Fibroblast of skin of right biceps (primary cell): ENCODE measurements around the gene NOVA2.
A peak's percentile ranks its signal among the peaks of the same experiment; 100 is the strongest.

Source experiments
- DNase-seq: peaks from one replicate; pipeline ENCODE4 v3.0.0-alpha.2; 2013

The NOVA2 gene

DNA sequence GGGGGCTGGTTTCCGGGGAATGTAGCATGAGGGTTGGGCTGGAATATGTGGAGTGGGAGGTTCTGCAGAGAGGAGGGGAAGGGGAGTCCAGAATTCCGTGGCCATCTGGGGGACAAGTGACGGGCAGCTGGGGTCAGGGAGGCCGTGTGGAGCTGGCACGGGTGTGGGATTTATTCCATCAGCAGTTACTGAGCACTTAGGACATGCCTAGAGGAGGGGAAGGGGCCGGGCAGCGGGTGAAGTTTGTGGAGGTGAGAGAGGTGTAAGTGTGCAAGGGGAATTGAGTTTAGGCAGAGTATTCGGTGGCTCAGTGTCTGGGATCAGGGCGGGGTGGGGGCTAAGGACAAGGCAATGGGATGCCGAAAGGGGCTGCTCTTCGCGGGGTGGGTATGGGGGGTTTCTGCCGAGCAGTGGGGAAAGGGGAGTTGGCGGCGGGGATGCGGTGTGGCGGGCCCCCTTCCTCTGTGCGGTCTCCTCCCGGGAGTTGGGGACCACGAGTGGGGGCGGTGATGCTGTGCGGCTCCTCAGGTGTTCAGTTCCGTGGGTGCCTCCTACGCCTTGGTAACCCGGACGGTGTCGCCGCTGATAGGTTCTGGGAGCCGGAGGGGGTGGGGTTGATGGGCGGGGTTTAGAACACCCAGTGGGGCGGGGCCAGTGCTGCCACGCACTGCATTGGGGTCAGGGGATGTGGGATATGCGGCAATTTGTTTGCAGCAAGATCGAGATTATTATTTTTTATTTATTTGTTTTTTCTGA, 27.0 kb upstream of the NOVA2 start:
- no peak for DNase-seq

DNA sequence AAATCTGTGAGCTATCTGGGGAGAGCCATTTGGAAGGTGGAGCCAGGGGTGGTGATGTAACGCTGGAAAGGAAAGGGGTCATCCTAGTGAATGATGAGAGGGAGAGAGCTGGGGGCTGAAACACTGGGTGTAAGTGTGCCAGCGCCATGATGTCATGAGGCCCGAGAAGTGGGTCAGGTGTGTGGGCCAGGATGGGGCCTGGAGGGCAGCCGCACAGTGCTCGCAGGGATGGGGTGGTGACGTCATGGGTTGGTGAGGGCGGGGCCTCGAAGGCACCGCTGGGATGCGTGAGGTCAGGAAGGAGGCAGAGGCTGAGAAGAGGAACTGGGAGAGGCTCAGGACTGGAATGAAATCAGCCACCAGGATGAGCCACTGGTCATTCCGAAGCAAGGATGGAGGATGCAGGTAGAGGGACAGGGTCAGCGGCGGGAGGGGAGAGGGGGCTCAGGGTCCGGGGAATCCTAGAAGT, 26.0 kb upstream of the NOVA2 start:
- peak; percentile 46 for DNase-seq

DNA sequence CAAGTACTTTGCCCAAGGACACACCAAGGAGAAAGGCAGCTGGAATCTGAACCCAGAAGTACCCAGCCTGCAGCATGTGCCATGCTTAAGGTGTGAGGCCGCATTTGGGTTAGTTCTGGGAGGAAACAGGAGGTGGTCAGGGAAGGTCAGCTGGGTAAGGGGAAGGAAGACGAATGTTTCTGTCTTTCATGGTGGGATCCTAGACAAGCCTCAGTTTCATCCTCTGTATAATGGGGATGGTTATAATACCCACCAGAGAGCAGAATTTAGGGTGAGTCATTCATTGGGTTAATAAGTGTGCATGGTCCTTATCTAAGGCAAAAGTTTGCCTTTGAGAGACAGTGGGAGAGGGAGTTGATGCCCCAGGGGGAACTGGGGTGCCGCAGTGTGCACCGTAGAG, 25.2 kb upstream of the NOVA2 start:
- no peak for DNase-seq

DNA sequence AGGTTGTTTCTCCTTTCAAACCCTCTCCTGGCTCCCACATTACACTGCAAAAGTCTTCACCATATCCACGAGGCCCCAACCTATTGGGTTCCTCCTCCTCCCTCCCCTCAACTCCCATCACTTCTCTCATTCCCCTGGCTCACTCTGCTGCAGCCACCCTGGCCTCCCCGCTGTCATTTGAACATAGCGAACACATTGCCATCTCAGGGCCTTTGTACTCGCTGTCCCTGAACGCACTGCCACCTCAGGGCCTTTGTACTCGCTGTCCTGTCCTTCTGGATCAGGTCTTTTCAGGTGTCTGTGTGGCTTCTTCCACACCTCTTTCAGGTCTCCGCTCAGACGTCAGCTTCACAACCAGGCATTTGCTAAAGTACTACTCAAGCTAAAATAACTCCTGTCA, 23.3 kb upstream of the NOVA2 start:
- DNase-seq: no peak

DNA sequence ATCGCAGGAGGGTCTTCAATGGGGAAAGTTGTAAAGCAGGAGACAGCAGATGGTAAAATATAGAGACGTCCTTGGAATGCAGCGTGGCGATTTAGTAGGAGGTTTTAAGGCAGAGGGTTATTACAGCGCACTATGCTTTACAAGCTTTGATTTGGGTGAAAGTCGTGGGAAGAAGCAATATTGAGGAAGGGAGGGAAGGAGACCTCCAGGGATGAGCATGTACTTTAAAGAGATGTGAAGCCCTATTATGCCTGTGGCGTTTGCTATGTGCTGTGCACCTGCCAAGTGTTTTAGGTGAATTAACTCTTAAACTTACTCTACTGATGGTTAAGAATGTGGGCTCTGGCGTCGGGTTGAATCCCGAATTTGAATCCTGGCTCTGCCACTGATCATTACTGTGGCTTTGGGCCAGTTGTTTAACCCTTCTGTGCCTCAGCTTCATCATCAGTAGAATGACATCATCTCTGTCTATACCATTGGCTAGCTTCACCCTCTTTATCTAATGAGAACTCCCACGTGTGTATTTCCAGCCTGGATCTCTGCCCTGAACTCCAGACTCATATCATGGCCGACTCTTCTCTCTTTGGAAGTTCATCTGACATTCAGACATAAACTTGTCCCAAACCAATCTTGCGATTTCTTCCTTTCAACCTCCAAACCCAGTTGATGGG, 22.2 kb upstream of the NOVA2 start:
- peak; percentile 22 for DNase-seq

DNA sequence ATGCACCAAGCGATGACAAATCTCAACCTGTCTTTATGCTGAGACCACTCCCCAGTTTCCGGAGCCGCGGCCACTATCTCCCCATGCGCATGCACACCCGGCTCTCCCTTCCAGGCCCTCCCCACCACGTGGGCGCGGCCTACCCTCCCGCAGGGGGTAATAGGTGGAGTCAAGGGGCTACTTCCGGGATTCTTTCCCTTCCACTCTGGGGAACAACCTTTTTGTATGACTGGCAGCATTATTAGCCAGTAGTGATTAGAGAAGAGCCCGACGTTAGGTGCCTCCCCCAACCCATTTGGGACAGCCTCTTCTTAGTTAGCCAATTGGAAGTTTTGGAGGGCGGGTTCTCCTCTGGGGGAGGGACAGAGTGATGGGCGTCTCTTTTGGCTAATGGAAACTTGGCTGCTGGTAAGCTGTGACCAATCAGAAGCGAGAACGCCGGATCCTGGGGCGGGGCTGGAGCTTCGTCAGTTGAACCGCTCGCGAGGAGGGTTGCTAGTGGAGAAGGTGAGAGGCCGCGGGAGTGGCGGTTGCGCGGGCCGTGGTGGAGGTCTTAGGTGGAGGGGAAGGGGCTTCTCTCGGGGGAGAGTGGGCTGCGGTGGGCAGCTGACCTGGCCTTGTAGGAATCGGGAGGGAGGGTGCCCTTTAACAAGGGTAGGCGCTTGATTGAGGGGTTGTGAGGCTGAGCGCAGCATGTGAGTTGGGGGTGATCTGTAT, 21.5 kb upstream of the NOVA2 start, which contains the start of gene CCDC61:
TSS of gene CCDC61 (plus strand) at position 470 of the 717 bp plus-strand sequence. CDS start 7,552 bp downstream, outside the sequence.
- peak; percentile 100 for DNase-seq

DNA sequence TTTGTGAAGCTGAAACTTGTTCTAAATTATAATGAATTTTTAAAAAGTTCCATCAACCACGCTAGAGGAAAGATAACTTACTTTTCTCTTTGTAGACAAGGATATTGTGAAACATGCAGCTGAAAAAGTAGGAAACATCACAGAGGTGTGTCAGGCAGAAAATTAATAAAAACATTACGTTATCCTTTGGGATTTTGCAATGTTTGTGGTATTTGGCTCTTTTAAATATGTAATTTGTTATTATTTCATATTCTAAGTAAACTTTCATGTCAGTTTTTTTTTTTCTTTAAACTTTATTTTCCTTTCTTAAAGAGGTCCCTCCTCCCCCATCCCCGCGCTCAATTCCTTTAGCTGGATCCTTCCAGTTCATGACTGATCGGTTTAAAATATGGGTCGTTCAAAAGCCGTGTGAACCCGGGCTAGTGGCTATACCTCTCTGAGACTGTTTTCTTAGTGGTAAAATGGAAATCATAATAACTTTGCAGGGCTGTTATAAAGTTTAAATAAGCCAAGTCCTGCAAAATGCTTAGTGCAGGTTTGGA, 20.9 kb upstream of the NOVA2 start:
- no peak for DNase-seq

DNA sequence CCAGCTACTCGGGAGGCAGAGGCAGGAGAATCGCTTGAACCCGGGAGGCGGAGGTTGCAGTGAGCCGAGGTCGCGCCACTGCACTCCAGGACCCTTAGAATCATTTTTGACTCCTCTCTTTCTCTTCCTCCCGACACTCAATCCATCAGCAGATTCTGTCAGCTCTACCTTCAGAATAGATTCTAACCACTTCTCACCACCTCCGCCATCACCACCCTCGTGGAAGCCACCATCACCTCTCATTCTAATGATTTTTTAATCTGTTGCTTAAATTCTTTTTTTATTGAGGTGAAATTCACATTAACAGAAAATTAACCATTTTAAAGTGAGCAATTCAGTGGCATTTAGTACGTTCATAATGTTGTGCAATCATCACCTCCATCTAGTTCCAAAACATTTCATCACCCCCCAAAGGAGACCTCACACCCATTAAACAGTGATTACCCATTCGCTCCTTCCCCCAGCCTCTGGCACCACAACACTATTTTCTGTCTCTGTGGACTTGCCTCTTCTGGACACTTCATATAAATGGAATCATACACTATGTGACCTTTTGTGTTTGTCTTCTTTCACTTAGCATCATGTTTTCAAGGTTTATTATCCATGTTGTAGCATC, 16.6 kb upstream of the NOVA2 start:
- no peak for DNase-seq

DNA sequence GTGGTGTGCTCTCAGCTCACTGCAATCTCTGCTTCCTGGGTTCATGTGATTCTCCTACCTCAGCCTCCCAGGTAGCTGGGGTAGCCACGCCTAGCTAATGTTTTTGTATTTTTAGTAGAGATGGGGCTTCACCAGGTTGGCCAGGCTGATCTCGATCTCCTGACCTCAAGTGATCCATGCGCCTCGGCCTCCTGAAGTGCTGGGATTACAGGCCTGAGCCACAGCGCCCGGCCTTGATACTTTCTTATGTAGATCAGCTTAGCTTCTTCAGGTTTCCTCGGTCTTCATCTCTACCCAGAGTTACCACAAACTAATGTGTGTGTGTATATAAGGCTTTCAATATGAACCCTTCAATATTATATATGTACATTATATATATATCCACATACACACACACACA, 11.7 kb upstream of the NOVA2 start:
- no peak for DNase-seq

DNA sequence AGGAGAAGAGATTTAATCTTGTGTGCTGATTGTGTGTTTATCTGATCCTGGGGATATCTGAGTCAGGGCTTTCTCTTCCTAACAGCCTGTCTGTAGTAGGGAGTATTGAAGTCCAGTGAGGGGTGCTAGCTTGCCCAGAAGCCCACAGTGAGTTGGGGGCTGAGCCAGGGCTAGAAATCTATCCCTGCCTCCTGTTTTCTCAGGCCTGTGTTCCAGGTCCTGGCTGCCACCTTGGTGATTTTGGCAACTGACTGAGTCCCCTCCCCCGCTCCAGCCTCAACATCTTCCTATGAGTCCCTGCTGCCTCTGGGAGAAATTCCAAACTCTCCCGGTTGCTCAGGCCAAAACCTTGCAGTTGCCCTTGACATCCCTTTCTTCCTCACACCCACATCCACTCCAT, 7.7 kb upstream of the NOVA2 start:
- peak; percentile 13 for DNase-seq

DNA sequence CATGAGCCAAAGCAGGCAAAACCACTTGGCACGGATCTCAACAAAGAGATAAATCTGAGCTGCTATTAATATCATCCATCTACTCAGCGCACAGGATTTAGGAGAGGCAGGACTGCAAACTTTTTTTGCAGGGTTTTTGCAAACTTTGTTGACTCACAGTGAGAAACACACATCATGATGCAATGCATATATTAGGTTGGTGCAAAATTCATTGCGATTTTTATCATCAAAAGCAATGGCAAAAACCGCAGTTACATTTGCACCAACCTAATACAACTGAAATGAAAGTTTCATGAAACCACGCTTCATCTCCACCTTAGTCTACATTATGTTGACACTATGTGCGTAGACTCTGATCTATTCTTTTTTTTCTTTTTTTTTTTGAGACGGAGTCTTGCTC, 4.5 kb upstream of the NOVA2 start:
- no peak for DNase-seq

DNA sequence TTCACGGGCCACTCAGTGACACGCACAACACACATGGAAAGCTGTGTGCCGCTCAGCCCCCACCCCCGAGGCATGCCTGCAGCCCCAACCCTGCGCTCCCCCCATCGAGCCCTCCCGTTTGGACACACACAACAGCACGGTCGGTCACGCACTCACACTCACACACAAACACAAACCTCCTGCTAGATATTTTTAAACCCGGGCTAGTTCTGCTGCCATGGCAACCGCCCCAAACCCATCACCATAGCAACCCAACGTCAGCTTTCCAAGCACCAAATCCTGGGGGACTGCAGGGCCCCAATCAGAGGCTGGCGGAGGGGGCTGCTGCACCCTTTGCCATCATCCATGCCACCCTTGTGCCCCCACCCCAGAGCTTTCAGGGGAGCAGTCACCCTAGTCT, 2.5 kb upstream of the NOVA2 start:
- peak; percentile 11 for DNase-seq

DNA sequence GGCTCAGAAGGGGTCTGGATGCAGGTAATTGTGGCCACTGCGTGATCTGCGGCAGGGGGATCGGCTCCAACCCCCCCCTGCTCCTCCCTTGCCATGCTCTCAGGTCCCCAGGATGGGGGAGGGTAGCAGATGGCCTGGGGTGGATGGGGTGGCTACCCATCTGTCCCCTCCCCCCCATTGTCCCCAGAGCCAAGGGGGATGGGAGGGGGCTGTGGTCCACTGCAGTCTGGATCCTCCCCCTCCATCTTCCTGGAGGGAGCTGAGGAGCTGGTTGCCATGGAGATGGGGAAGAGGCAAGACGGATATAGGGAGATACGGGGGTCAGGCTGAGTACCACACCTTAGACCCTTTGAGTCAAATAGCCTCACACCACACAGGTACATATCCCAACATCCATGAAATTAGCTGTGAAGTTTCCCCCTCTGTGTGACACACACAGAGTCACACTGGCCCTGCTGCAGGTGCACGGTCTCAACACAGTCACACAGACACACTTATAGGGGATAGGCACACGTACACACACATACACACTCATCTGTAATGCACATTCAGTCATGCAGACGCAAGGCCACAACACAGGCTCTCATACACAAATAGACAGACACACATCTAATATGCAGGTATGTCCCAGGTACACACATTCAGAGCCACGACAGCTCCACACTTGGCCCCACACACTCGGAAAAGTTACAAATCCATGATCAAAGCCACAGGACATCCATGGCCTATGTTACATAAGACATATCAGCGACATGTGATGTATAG, 1.8 kb upstream of the NOVA2 start:
- no peak for DNase-seq

DNA sequence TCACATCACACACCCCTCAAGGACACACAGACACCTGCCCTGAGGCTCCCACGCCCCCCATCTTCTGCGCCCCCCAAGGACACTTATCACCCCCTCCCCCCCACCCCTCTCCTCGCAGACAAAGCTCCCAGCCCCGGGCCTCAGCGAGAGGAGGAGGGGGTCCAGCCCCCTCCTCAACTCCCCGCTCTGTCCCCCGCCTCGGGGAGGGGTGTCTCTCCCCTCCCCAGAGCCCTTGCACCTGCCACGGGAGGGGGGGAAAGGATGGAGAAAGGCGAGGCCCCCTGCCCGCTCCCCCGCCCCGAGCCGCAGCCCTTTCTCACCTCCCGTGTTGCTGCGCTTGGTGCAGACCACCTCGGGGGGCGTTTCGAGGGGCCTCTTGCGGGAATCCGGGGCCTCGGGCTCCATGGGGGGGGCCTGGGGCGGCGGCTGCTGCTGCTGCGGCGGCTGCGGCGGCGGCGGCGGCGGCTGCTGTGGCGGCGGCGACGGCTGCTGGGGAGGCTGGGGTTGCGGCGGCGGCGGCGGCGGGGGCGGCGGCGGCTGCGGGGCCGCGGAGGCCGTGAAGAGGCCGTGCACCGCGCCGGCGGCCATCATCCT, 621 bp downstream of the NOVA2 start:
- DNase-seq: no peak

DNA sequence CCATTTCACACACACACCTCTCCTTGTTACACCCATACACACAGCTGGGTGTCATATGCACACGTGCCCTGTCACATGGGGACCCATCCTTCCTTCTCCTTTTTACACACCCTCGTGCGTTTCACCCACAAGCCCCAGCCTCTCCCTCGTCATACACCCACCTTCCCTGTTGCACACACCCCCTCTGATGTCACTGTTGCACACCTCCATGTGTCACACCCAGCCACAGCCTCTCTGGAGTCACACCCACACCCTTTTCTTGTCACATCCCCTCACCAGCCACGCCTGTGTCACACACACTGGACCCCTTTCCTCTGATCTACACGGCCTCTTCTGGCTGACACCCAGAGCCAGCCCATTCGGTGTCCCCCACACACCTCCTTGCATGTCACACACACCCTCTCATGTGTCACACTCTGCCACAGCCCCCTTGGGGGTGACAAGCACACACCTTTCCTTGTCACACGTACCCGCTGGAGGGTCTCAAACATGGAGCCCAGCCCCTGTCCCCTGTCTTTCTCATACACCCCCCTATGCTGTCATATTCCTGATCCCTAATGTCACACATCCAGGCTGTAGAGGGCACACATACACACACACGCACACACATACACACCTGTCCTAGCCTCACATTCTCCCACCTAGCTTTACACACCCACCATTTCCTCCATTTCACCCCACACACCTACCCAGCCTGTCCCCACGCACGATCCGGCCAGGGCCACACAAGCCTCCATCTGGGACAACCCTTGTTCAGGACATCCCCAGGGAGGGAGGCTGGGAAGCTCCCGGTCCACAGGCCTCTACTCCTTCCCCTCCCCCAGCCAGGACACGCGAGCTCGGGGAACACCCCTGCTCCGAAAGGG, 1.4 kb downstream of the NOVA2 start:
- no peak for DNase-seq

DNA sequence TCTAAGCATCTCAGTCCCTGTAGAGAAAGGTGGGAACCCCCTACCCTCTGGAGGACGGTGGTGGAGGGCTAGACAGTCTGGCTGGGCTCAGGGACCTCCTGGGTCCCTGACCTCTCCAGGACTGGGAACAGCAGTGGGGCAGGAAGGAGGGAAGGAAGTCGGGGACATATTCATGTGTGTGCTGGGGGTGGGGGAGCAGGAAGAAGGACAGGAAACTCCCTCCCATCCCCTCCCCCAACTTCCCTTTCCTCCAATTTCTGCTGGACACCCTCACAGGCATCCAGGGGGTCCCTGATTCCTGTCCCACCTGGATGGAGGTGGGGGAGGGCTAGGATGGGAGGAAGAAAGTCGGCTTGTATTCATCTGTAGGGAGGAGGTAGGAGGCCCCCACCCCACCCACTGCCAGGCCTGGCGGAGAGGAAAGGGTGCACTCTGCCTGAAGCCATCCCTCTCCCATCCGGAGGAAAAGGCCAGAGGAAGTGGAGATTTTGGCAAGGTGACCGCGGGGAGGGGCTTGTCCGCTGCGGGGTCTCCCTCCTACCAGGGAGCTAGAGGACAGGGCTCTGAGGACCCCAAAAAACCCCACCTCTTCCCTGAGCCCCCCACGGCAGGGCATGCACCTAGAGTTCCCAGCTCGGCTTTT, 2.3 kb downstream of the NOVA2 start:
- no peak for DNase-seq

DNA sequence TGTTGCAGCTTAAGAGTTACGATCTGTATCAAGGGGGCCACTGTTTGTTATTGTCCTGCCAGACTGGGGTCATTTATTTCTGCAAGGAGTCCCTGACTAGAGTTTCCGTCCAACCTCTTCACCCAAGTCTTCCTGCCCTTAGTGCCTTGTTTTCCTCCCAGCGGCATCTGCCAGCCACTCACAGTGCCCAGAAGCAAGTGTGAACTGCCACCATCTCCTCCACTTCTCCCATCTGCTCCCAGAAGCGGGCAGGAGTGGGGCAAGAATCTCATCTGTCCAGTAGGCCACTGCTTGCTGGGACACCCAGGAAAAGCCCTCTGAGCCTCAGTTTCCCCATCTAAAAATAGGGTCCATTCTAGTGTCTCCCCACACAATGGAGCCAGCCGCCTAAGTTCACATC, 4.0 kb downstream of the NOVA2 start:
- no peak for DNase-seq

DNA sequence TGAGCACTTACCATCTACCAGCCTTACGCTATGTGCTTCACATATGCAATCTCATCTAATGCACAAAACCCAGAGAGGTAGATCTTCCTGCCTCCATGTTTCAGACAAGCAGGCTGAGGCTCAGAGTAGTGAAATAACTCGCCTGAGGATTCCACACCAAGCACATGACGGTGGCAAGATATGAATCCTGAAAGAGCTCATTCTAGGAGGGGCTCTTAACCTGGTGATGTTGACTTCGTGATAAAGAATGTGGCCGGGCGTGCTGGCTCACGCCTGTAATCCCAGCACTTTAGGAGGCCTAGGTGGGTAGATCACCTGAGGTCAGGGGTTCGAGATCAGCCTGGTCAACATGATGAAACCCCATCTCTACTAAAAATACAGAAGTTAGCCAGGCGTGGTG, 5.0 kb downstream of the NOVA2 start:
- no peak for DNase-seq

DNA sequence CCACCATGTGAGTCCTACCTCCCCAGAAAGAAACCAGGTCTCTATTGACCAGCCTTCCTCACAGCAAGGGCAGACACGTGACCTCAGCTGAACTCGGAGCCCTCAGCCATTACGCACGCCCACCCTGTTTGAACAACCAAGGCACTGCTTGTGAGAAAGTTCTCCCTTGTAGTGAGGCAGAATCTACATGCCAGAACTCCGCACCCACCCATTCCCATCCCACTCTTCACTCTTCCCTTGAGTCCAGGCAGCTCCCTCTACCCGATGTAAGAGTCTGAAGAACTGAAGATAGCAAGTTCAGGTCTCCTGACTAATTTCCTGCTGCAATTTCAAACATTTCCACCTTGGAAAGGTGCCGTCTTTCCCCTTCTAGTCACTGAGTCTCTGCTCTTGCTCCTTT, 6.4 kb downstream of the NOVA2 start:
- no peak for DNase-seq

DNA sequence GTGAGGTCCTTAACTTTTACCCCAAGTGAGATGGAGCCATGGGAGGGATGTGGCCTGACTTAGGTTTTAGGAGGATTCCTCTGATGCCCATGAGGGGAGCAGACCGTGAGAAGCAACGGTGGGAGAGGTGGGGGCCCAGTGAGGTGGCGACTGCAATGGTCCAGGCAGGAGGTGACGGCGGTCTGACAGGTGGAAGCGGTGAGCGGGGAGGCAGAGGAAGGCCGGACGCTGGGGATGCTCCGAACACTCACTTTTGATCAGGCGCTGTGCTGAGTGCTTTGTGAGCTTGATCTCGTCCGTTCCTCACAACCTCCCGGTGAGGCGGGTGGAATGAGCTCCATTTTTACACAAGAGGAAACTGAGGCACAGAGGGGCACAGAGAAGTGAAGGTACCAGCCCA, 11.6 kb downstream of the NOVA2 start:
- no peak for DNase-seq
